ENCODE results near the gene AP2A1.

AP2A1 gene

DNA sequence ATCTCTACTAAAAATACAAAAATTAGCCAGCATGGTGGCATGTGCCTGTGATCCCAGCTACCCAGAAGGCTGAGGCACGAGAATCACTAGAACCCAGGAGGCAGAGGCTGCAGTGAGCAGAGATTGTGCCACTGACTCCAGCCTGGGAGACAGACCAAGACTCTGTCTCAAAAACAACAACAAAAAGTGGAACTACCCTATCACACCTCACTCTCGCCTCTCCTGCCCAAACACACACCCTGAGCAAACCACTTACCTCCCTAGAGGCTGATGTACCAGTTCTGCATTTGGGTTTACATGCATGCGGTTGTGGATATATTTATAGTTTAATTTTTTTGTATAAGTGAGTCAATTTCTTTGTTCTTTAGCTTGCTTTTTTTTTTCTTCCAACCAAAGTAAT, 76.5 kb downstream of the AP2A1 start:
- no peak overlapping the region for H4K8ac ChIP-seq (ENCODE audit: low read depth, low read length)
- no peak overlapping the region for H2BK5ac ChIP-seq (ENCODE audit: low read depth, low read length, poor library complexity)
- no peak overlapping the region for H2BK120ac ChIP-seq (ENCODE audit: insufficient read depth, low read length, poor library complexity)
- no peak overlapping the region for H3K4me3 ChIP-seq (ENCODE audit: low read depth, low read length)
- H2BK12ac ChIP-seq (ENCODE audit: low read length) = no peak overlapping the region
- peaks cover 0 to 2% of the 10 kb centered on the region in 2 experiments for H3K4me1 ChIP-seq (ENCODE audit: control insufficient read depth in 1 of 2, insufficient read depth in 2 of 2, low read length in 2 of 2)
- no peaks in the 10 kb centered on the region for H3K9me3 ChIP-seq (ENCODE audit: insufficient read depth, low read depth, low read length)
- H3K14ac ChIP-seq (ENCODE audit: low read length) = no peak overlapping the region
- H3K36me3 ChIP-seq (ENCODE audit: control insufficient read depth in 1 of 2, insufficient read depth in 2 of 2, low read length in 2 of 2) = peaks cover 25 to 26% of the 10 kb centered on the region in 2 experiments
- no peak for DNase-seq
- no CpG with 5 or more reads among the region's 3 CpGs for WGBS (ENCODE audit: extremely low coverage, insufficient coverage, insufficient read length)
- no peak overlapping the region for H3K27ac ChIP-seq (ENCODE audit: low read depth, low read length)
- no peak overlapping the region for H3K18ac ChIP-seq (ENCODE audit: low read length)
- H4K12ac ChIP-seq (ENCODE audit: low read depth, low read length) = no peak overlapping the region
- no peak overlapping the region for H2AFZ ChIP-seq (ENCODE audit: insufficient read depth, low read length, poor library complexity)
- no peak overlapping the region for H3K4ac ChIP-seq (ENCODE audit: low read depth, low read length)
- no peak overlapping the region for H2AK5ac ChIP-seq (ENCODE audit: low read length)
- H3K9ac ChIP-seq (ENCODE audit: low read length) = no peak overlapping the region
- H3K23ac ChIP-seq (ENCODE audit: low read length) = no peak overlapping the region
- no peaks in the 10 kb centered on the region for H3K79me1 ChIP-seq (ENCODE audit: low read length)
- H3K27me3 ChIP-seq (ENCODE audit: insufficient read depth, low read length) = no peaks in the 10 kb centered on the region
- no peak overlapping the region for H4K91ac ChIP-seq (ENCODE audit: low read depth, low read length)
- no peak overlapping the region for H3K4me2 ChIP-seq (ENCODE audit: low read length)
- H3K79me2 ChIP-seq (ENCODE audit: control insufficient read depth, insufficient read depth, low read length, poor library complexity) = no peaks in the 10 kb centered on the region

GRCh38 chr19:49844138-49845095, 77.6 kb downstream of the AP2A1 start:
- no peak overlapping the region for H3K4me3 ChIP-seq (ENCODE audit: low read depth, low read length)
- H3K9ac ChIP-seq (ENCODE audit: low read length) = no peak overlapping the region
- no peak overlapping the region for H4K8ac ChIP-seq (ENCODE audit: low read depth, low read length)
- no peak overlapping the region for H3K4me2 ChIP-seq (ENCODE audit: low read length)
- H4K12ac ChIP-seq (ENCODE audit: low read depth, low read length) = no peak overlapping the region
- no peak overlapping the region for H2BK120ac ChIP-seq (ENCODE audit: insufficient read depth, low read length, poor library complexity)
- peak; percentile 43 to 48 for DNase-seq
- WGBS (ENCODE audit: extremely low coverage, insufficient coverage, insufficient read length) = no CpG with 5 or more reads among the region's 18 CpGs
- no peak overlapping the region for H2AFZ ChIP-seq (ENCODE audit: insufficient read depth, low read length, poor library complexity)
- no peaks in the 10 kb centered on the region for H3K79me1 ChIP-seq (ENCODE audit: low read length)
- no peak overlapping the region for H3K27ac ChIP-seq (ENCODE audit: low read depth, low read length)
- H3K4ac ChIP-seq (ENCODE audit: low read depth, low read length) = no peak overlapping the region
- H3K23ac ChIP-seq (ENCODE audit: low read length) = no peak overlapping the region
- H3K14ac ChIP-seq (ENCODE audit: low read length) = no peak overlapping the region
- no peak overlapping the region for H2AK5ac ChIP-seq (ENCODE audit: low read length)
- no peak overlapping the region for H4K91ac ChIP-seq (ENCODE audit: low read depth, low read length)
- no peaks in the 10 kb centered on the region for H3K27me3 ChIP-seq (ENCODE audit: insufficient read depth, low read length)
- peaks cover 16 to 18% of the 10 kb centered on the region in 2 experiments for H3K36me3 ChIP-seq (ENCODE audit: control insufficient read depth in 1 of 2, insufficient read depth in 2 of 2, low read length in 2 of 2)
- H2BK5ac ChIP-seq (ENCODE audit: low read depth, low read length, poor library complexity) = no peak overlapping the region
- no peak overlapping the region for H3K18ac ChIP-seq (ENCODE audit: low read length)
- peaks cover 0 to 4% of the 10 kb centered on the region in 2 experiments for H3K4me1 ChIP-seq (ENCODE audit: control insufficient read depth in 1 of 2, insufficient read depth in 2 of 2, low read length in 2 of 2)
- no peaks in the 10 kb centered on the region for H3K79me2 ChIP-seq (ENCODE audit: control insufficient read depth, insufficient read depth, low read length, poor library complexity)
- no peaks in the 10 kb centered on the region for H3K9me3 ChIP-seq (ENCODE audit: insufficient read depth, low read depth, low read length)
- H2BK12ac ChIP-seq (ENCODE audit: low read length) = no peak overlapping the region

GRCh38 chr19:49845414-49845813, 78.6 kb downstream of the AP2A1 start:
- Histone ChIP-seq H2AFZ (ENCODE audit: insufficient read depth, low read length, poor library complexity) (no peak overlapping the region), H3K14ac (ENCODE audit: low read length) (no peak overlapping the region), H3K9ac (ENCODE audit: low read length) (no peak overlapping the region)

DNA sequence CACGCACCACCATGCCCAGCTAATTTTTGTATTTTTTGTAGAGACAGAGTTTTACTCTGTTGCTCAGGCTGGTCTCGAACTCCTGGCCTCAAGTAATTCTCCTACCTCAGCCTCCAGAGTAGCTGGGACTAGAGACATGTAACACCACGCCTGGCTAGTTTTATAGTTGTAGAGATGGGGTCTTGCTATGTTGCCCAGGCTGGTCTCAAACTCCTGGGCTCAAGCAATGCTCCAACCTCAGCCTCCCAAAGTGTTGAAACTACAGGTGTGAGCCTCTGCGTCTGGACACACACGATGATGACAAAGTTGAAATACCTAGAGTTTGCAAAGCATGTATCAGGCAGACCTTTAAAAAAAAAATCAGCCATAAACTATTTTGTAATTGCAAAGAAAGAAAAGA, 79.6 kb downstream of the AP2A1 start:
- Histone ChIP-seq H3K14ac (ENCODE audit: low read length) (no peak overlapping the region), H2BK12ac (ENCODE audit: low read length) (no peak overlapping the region)
- WGBS (ENCODE audit: extremely low coverage, insufficient coverage, insufficient read length) = no CpG with 5 or more reads among the region's 5 CpGs

More at GRCh38 chr19:49845414-49845813, 78.6 kb downstream of the AP2A1 start:
- Histone ChIP-seq H3K79me2 (ENCODE audit: control insufficient read depth, insufficient read depth, low read length, poor library complexity) (no peaks in the 10 kb centered on the region), H3K4me2 (ENCODE audit: low read length) (no peak overlapping the region), H4K12ac (ENCODE audit: low read depth, low read length) (no peak overlapping the region), H2BK120ac (ENCODE audit: insufficient read depth, low read length, poor library complexity) (no peak overlapping the region), H3K4me1 (ENCODE audit: control insufficient read depth in 1 of 2, insufficient read depth in 2 of 2, low read length in 2 of 2) (peaks cover 3 to 8% of the 10 kb centered on the region in 2 experiments), H3K4ac (ENCODE audit: low read depth, low read length) (no peak overlapping the region), H3K23ac (ENCODE audit: low read length) (no peak overlapping the region), H3K79me1 (ENCODE audit: low read length) (no peaks in the 10 kb centered on the region), H4K91ac (ENCODE audit: low read depth, low read length) (no peak overlapping the region), H3K4me3 (ENCODE audit: low read depth, low read length) (no peak overlapping the region), H2BK12ac (ENCODE audit: low read length) (no peak overlapping the region), H3K9me3 (ENCODE audit: insufficient read depth, low read depth, low read length) (no peaks in the 10 kb centered on the region), H2BK5ac (ENCODE audit: low read depth, low read length, poor library complexity) (no peak overlapping the region), H3K36me3 (ENCODE audit: control insufficient read depth in 1 of 2, insufficient read depth in 2 of 2, low read length in 2 of 2) (peaks cover 10 to 16% of the 10 kb centered on the region in 2 experiments), H2AK5ac (ENCODE audit: low read length) (no peak overlapping the region), H4K8ac (ENCODE audit: low read depth, low read length) (no peak overlapping the region), H3K27me3 (ENCODE audit: insufficient read depth, low read length) (no peaks in the 10 kb centered on the region), H3K27ac (ENCODE audit: low read depth, low read length) (no peak overlapping the region), H3K18ac (ENCODE audit: low read length) (no peak overlapping the region)
- DNase-seq = no peak
- WGBS (ENCODE audit: extremely low coverage, insufficient coverage, insufficient read length) = no CpG with 5 or more reads among the region's 3 CpGs

More for the DNA sequence above, 79.6 kb downstream of the AP2A1 start:
- Histone ChIP-seq H4K12ac (ENCODE audit: low read depth, low read length) (no peak overlapping the region), H3K4me2 (ENCODE audit: low read length) (no peak overlapping the region), H3K9ac (ENCODE audit: low read length) (no peak overlapping the region), H3K18ac (ENCODE audit: low read length) (no peak overlapping the region), H2BK5ac (ENCODE audit: low read depth, low read length, poor library complexity) (no peak overlapping the region), H3K23ac (ENCODE audit: low read length) (no peak overlapping the region), H4K91ac (ENCODE audit: low read depth, low read length) (no peak overlapping the region), H3K27me3 (ENCODE audit: insufficient read depth, low read length) (no peaks in the 10 kb centered on the region), H3K27ac (ENCODE audit: low read depth, low read length) (no peak overlapping the region), H2AK5ac (ENCODE audit: low read length) (no peak overlapping the region), H3K36me3 (ENCODE audit: control insufficient read depth in 1 of 2, insufficient read depth in 2 of 2, low read length in 2 of 2) (peaks cover 4 to 10% of the 10 kb centered on the region in 2 experiments), H3K9me3 (ENCODE audit: insufficient read depth, low read depth, low read length) (no peaks in the 10 kb centered on the region), H3K79me1 (ENCODE audit: low read length) (peaks cover 7% of the 10 kb centered on the region), H3K4ac (ENCODE audit: low read depth, low read length) (no peak overlapping the region), H3K4me3 (ENCODE audit: low read depth, low read length) (no peak overlapping the region), H4K8ac (ENCODE audit: low read depth, low read length) (no peak overlapping the region), H2BK120ac (ENCODE audit: insufficient read depth, low read length, poor library complexity) (no peak overlapping the region), H3K79me2 (ENCODE audit: control insufficient read depth, insufficient read depth, low read length, poor library complexity) (peaks cover 5% of the 10 kb centered on the region), H3K4me1 (ENCODE audit: control insufficient read depth in 1 of 2, insufficient read depth in 2 of 2, low read length in 2 of 2) (peaks cover 3 to 8% of the 10 kb centered on the region in 2 experiments), H2AFZ (ENCODE audit: insufficient read depth, low read length, poor library complexity) (no peak overlapping the region)
- peak in 1 of 2 donors; percentile 26 for DNase-seq
